Measurements from ENCODE around the gene EXOC5. TPM values are rescaled to one million over a fixed set of nuclear protein-coding genes. Genes with fewer than 3 reads are reported as not detected.

The EXOC5 gene
- total RNA-seq, 1 donor from 2014 or later, result 57.0 TPM

DNA sequence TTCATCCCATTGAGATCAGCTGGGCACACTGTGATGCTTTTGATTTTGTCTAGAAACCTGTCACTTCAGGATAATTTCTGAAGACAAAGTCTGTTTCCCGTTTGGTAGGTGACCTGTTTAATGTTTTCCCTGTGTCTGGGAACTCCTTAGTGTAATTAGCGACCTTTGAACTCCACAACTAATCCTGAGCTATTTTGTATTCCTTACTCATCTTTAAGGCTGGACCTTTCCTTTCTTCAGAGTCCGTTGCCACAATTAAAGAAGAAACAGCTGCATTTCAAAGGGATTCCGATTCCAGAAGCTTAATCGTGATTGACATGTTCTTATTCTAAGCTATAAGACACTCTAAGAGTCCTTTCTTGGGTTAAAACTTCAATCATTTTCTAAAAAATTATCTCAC is 22.0 kb upstream of the EXOC5 start:
- Histone ChIP-seq H3K27ac (replicated peaks) (no peak overlapping the region), H3K4me1 (no peaks in the 10 kb centered on the region), H3K4me3 (no peak overlapping the region), H3K36me3 (peaks cover 63% of the 10 kb centered on the region), H3K27me3 (ENCODE audit: low read depth) (no peaks in the 10 kb centered on the region), H3K9me3 (replicated peaks) (no peaks in the 10 kb centered on the region)
- no peak for DNase-seq
- TF ChIP-seq, protein P1, sequence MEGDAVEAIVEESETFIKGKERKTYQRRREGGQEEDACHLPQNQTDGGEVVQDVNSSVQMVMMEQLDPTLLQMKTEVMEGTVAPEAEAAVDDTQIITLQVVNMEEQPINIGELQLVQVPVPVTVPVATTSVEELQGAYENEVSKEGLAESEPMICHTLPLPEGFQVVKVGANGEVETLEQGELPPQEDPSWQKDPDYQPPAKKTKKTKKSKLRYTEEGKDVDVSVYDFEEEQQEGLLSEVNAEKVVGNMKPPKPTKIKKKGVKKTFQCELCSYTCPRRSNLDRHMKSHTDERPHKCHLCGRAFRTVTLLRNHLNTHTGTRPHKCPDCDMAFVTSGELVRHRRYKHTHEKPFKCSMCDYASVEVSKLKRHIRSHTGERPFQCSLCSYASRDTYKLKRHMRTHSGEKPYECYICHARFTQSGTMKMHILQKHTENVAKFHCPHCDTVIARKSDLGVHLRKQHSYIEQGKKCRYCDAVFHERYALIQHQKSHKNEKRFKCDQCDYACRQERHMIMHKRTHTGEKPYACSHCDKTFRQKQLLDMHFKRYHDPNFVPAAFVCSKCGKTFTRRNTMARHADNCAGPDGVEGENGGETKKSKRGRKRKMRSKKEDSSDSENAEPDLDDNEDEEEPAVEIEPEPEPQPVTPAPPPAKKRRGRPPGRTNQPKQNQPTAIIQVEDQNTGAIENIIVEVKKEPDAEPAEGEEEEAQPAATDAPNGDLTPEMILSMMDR (IDR thresholded peaks at IDR 0.05; ENCODE audit: borderline replicate concordance), result no peak
- intact Hi-C loops (cut with micrococcal nuclease), result no loop called here

DNA sequence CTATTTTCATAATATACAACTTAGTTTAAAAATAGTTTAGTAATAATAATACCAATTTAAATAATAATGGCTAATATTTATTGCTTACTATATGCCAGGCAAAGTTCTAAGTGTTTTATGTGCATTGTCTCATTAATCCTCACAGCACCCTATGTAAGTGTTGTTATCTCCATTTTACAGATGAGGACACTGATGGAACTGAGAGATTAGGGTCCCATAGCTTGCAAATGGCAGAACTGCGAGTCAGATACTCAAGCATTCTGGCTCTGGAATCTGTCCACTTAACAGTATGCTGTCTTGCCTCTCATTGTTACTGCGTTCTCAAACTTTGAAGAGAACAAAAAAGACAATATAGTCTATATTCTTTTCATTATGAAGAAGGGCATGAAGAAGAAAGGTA is 19.0 kb upstream of the EXOC5 start:
- H3K36me3 ChIP-seq, result peaks cover 82% of the 10 kb centered on the region
- DNase-seq, result no peak
- no peaks in the 10 kb centered on the region for H3K9me3 ChIP-seq (replicated peaks)
- H3K4me1 ChIP-seq, result no peaks in the 10 kb centered on the region
- H3K27ac ChIP-seq (replicated peaks), result no peak overlapping the region
- intact Hi-C loops (cut with micrococcal nuclease), result no loop called here
- H3K27me3 ChIP-seq (ENCODE audit: low read depth), result no peaks in the 10 kb centered on the region
- H3K4me3 ChIP-seq, result no peak overlapping the region
- TF ChIP-seq, protein P1 (IDR thresholded peaks at IDR 0.05; ENCODE audit: borderline replicate concordance), result no peak

DNA sequence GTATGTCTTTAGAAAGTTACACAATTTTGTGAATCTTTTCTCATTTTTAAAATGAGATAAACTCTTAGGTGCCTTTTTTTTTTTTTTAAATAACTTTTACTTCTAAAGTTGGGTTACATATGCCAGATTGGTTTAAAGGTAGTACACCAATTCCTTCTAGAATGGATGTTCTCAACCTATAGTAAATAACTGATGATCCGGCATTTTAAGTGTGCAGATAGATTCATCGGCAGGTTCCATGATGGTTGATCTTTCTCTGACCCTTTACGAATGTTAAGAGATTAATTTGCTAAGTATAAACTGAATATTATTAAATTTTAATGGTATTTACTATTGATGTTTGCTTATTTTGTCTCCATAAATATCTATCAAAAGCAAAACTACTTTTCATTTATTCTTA is 8.4 kb upstream of the EXOC5 start:
- intact Hi-C loops (cut with micrococcal nuclease), result no loop called here
- Histone ChIP-seq H3K4me3 (no peak overlapping the region), H3K27ac (replicated peaks) (no peak overlapping the region), H3K36me3 (peaks cover 42% of the 10 kb centered on the region), H3K9me3 (replicated peaks) (no peaks in the 10 kb centered on the region), H3K27me3 (ENCODE audit: low read depth) (no peaks in the 10 kb centered on the region), H3K4me1 (peaks cover 8% of the 10 kb centered on the region)
- DNase-seq, result no peak
- TF ChIP-seq, protein P1 (IDR thresholded peaks at IDR 0.05; ENCODE audit: borderline replicate concordance), result no peak

DNA sequence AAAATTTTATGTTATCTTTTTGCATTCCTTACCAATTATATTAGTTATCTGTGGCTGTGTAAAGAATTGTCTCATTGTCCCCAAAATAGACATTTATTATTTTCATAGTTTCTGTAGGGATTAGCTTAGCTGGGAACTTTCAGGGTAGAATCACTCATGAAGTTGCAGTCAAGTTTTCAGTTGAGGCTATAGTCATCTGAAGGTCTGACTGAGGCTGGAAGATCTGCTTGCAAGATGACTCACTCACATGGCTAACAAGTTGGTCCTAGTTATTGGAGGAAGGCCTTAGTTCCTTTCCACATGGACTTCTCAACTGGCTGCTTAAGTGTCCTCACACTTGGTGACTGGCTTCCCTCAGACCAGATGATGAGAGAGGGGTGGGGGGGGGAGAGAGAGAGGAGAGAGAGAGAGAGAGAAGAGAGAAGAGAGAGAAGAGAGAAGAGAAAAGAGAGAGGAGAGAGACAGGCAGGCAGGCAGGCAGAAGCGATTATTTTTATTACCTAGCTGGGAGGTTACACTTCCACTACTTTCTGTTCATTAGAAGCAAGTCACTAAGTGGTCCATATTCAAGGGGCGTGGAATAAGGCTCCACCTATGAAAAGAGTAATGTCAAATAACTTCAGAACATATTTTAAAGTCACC is 6.4 kb upstream of the EXOC5 start:
- Histone ChIP-seq H3K4me3 (no peak overlapping the region), H3K4me1 (peaks cover 27% of the 10 kb centered on the region), H3K36me3 (peaks cover 23% of the 10 kb centered on the region), H3K9me3 (replicated peaks) (no peaks in the 10 kb centered on the region), H3K27me3 (ENCODE audit: low read depth) (no peaks in the 10 kb centered on the region), H3K27ac (replicated peaks) (no peak overlapping the region)
- intact Hi-C loops (cut with micrococcal nuclease), result no loop called here
- DNase-seq, result no peak
- TF ChIP-seq, protein P1 (IDR thresholded peaks at IDR 0.05; ENCODE audit: borderline replicate concordance), result no peak

DNA sequence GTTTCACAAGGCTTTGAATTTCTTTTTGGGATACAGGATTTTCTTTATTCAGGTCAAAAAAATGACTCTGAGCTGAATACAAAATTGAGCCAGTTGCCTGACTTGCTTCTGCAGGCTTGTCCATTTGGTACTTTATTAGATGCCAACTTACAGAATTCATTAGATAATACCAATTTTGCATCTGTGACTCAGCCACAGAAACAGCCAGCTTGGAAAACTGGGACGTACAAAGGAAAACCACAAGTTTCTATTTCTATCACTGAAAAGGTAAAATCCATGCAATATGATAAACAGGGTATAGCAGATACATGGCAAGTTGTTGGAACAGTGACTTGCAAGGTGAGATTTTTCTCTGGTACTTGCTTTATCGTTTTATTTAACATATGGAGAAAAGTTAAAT is 5.8 kb upstream of the EXOC5 start:
- Histone ChIP-seq H3K9me3 (replicated peaks) (no peaks in the 10 kb centered on the region), H3K27ac (replicated peaks) (no peak overlapping the region), H3K36me3 (peaks cover 21% of the 10 kb centered on the region), H3K27me3 (ENCODE audit: low read depth) (no peaks in the 10 kb centered on the region), H3K4me1 (peaks cover 33% of the 10 kb centered on the region), H3K4me3 (no peak overlapping the region)
- TF ChIP-seq, protein P1 (IDR thresholded peaks at IDR 0.05; ENCODE audit: borderline replicate concordance), result no peak
- no peak for DNase-seq
- intact Hi-C loops (cut with micrococcal nuclease), result no loop called here

Measured in left ventricle myocardium inferior (tissue), 1 donor.